ENCODE measurements around the gene TRIM72. TPM values are rescaled to one million over a fixed set of nuclear protein-coding genes. Genes with fewer than 3 reads are reported as not detected.

The TRIM72 gene
- total and polyA plus RNA-seq, 5 experiments from 2014 or later = not detected

GRCh38 chr16:31184888-31185287, 29.0 kb upstream of the TRIM72 start:
- POLR2A ChIA-PET = interaction anchor here (0.7 to 3.7 kb wide), 8 partner anchors 9 to 198 kb away, joined by 3 to 28 read pairs (median 6); partner anchors contain the start of genes KAT8 and PYCARD
- DNase-seq (no peak), ATAC-seq (no peak)
- H3K9me3 Mint-ChIP-seq = no peaks in the 10 kb centered on the region
- peaks cover 0 to 2% (median 0%) of the 10 kb centered on the region in 5 donors for H3K27me3 Mint-ChIP-seq
- peak overlapping the region in 9 of 10 donors; percentile 37 to 93 (median 73) for H3K4me3 Mint-ChIP-seq
- peaks cover 64 to 91% (median 82%) of the 10 kb centered on the region in 4 donors for H3K4me1 Mint-ChIP-seq
- H3K36me3 Mint-ChIP-seq = peaks cover 28 to 92% (median 73%) of the 10 kb centered on the region in 3 donors
- H3K27ac Mint-ChIP-seq = peak overlapping the region in 9 of 10 donors; percentile 26 to 90 (median 69)

GRCh38 chr16:31185339-31185738, 28.6 kb upstream of the TRIM72 start:
- H3K27me3 Mint-ChIP-seq = no peaks in the 10 kb centered on the region
- peak overlapping the region in 9 of 10 donors; percentile 37 to 93 (median 79) for H3K4me3 Mint-ChIP-seq
- POLR2A ChIA-PET = interaction anchor here (1.3 to 1.5 kb wide), 2 partner anchors 17 to 43 kb away, joined by 3 to 5 read pairs; partner anchors contain the start of gene PYCARD
- peak overlapping the region in 8 of 10 donors; percentile 45 to 90 (median 72) for H3K27ac Mint-ChIP-seq
- ATAC-seq = no peak
- no peak for DNase-seq
- no peaks in the 10 kb centered on the region for H3K9me3 Mint-ChIP-seq
- H3K36me3 Mint-ChIP-seq = peaks cover 30 to 94% (median 76%) of the 10 kb centered on the region in 3 donors
- H3K4me1 Mint-ChIP-seq = peaks cover 66 to 94% (median 85%) of the 10 kb centered on the region in 4 donors

GRCh38 chr16:31186176-31186575, 27.7 kb upstream of the TRIM72 start:
- Mint-ChIP-seq H3K9me3 (no peaks in the 10 kb centered on the region), H3K4me1 (peaks cover 70 to 98% (median 92%) of the 10 kb centered on the region in 4 donors), H3K36me3 (peaks cover 28 to 100% (median 79%) of the 10 kb centered on the region in 3 donors), H3K27me3 (no peaks in the 10 kb centered on the region), H3K27ac (peak overlapping the region; percentile 43 to 90 (median 78)), H3K4me3 (peak overlapping the region; percentile 12 to 83 (median 78))
- POLR2A ChIA-PET = interaction anchor here (1.0 to 2.8 kb wide), 5 partner anchors 9 to 69 kb away, joined by 3 to 11 read pairs (median 5); partner anchors contain the start of genes KAT8 and PYCARD
- ATAC-seq (peak; percentile 10 to 25), DNase-seq (peak in 1 of 10 donors; percentile 31)

GRCh38 chr16:31186930-31187807, 26.8 kb upstream of the TRIM72 start:
- H3K27me3 Mint-ChIP-seq = no peaks in the 10 kb centered on the region
- H3K27ac Mint-ChIP-seq = peak overlapping the region in 9 of 10 donors; percentile 33 to 90 (median 79)
- DNase-seq (peak in 1 of 10 donors; percentile 7), ATAC-seq (no peak)
- peaks cover 22 to 100% (median 80%) of the 10 kb centered on the region in 3 donors for H3K36me3 Mint-ChIP-seq
- no peaks in the 10 kb centered on the region for H3K9me3 Mint-ChIP-seq
- POLR2A ChIA-PET = interaction anchor here (1.0 to 2.8 kb wide), 5 partner anchors 8 to 70 kb away, joined by 3 to 11 read pairs (median 5); partner anchors contain the start of genes KAT8 and PYCARD
- peaks cover 73 to 96% (median 94%) of the 10 kb centered on the region in 4 donors for H3K4me1 Mint-ChIP-seq
- H3K4me3 Mint-ChIP-seq = peak overlapping the region in 8 of 10 donors; percentile 6 to 82 (median 60)

GRCh38 chr16:31187808-31188189, 26.1 kb upstream of the TRIM72 start:
- DNase-seq = no peak
- Mint-ChIP-seq H3K4me3 (peak overlapping the region in 3 of 10 donors; percentile 7 to 54 (median 11)), H3K27ac (peak overlapping the region in 9 of 10 donors; percentile 15 to 90 (median 79)), H3K9me3 (no peaks in the 10 kb centered on the region), H3K36me3 (peaks cover 22 to 100% (median 75%) of the 10 kb centered on the region in 3 donors), H3K4me1 (peaks cover 67 to 95% (median 88%) of the 10 kb centered on the region in 4 donors), H3K27me3 (no peaks in the 10 kb centered on the region)
- POLR2A ChIA-PET = interaction anchor here (1.2 to 2.8 kb wide), 4 partner anchors 8 to 14 kb away, joined by 4 to 11 read pairs (median 8); partner anchors contain the start of gene PYCARD
- peak in 1 of 2 donors; percentile 13 for ATAC-seq

GRCh38 chr16:31188450-31189411, 25.2 kb upstream of the TRIM72 start:
- Mint-ChIP-seq H3K4me3 (peak overlapping the region in 5 of 10 donors; percentile 4 to 55 (median 7)), H3K4me1 (peaks cover 63 to 94% (median 85%) of the 10 kb centered on the region in 4 donors), H3K27ac (peak overlapping the region; percentile 1 to 90 (median 82)), H3K27me3 (no peaks in the 10 kb centered on the region), H3K36me3 (peaks cover 28 to 99% (median 72%) of the 10 kb centered on the region in 3 donors), H3K9me3 (no peaks in the 10 kb centered on the region)
- peak in 1 of 10 donors; percentile 19 for DNase-seq
- no peak for ATAC-seq
- POLR2A ChIA-PET = interaction anchor here (0.6 to 2.8 kb wide), 5 partner anchors 9 to 133 kb away, joined by 3 to 23 read pairs (median 11); partner anchors contain the start of genes FUS and PYCARD

- peaks cover 28 to 99% (median 71%) of the 10 kb centered on the region in 3 donors for H3K36me3 Mint-ChIP-seq
- DNase-seq (no peak), ATAC-seq (no peak)
- H3K4me1 Mint-ChIP-seq = peaks cover 61 to 92% (median 83%) of the 10 kb centered on the region in 4 donors
- H3K4me3 Mint-ChIP-seq = peak overlapping the region in 2 of 10 donors; percentile 4 to 55
- no peaks in the 10 kb centered on the region for H3K9me3 Mint-ChIP-seq
- POLR2A ChIA-PET = interaction anchor here (0.6 to 2.6 kb wide), 3 partner anchors 9 to 132 kb away, joined by 3 to 23 read pairs (median 13); partner anchors contain the start of genes FUS and PYCARD
- no peaks in the 10 kb centered on the region for H3K27me3 Mint-ChIP-seq
- H3K27ac Mint-ChIP-seq = peak overlapping the region in 9 of 10 donors; percentile 34 to 90 (median 81)
Measured at GRCh38 chr16:31189412-31189778, 24.5 kb upstream of the TRIM72 start.

- H3K9me3 Mint-ChIP-seq = no peaks in the 10 kb centered on the region
- peaks cover 56 to 87% (median 78%) of the 10 kb centered on the region in 4 donors for H3K4me1 Mint-ChIP-seq
- peak overlapping the region in 3 of 10 donors; percentile 12 to 65 (median 17) for H3K4me3 Mint-ChIP-seq
- DNase-seq = no peak
- no peaks in the 10 kb centered on the region for H3K27me3 Mint-ChIP-seq
- POLR2A ChIA-PET = interaction anchor here (0.6 to 2.6 kb wide), 5 partner anchors 8 to 65 kb away, joined by 3 to 23 read pairs (median 5); partner anchors contain the start of genes FUS and PYCARD
- peaks cover 28 to 98% (median 67%) of the 10 kb centered on the region in 3 donors for H3K36me3 Mint-ChIP-seq
- H3K27ac Mint-ChIP-seq = peak overlapping the region in 9 of 10 donors; percentile 43 to 90 (median 77)
- no peak for ATAC-seq
Measured at GRCh38 chr16:31190061-31190460, 23.9 kb upstream of the TRIM72 start.

GRCh38 chr16:31190818-31191444, 23.0 kb upstream of the TRIM72 start:
- no peaks in the 10 kb centered on the region for H3K9me3 Mint-ChIP-seq
- H3K4me3 Mint-ChIP-seq = no peak overlapping the region
- no peak for DNase-seq
- peak overlapping the region in 9 of 10 donors; percentile 13 to 84 (median 67) for H3K27ac Mint-ChIP-seq
- peaks cover 50 to 79% (median 70%) of the 10 kb centered on the region in 4 donors for H3K4me1 Mint-ChIP-seq
- H3K27me3 Mint-ChIP-seq = no peaks in the 10 kb centered on the region
- ATAC-seq = no peak
- POLR2A ChIA-PET = interaction anchor here (1.1 to 2.6 kb wide), 4 partner anchors 9 to 65 kb away, joined by 3 to 23 read pairs (median 8); partner anchors contain the start of genes FUS and PYCARD
- H3K36me3 Mint-ChIP-seq = peaks cover 24 to 98% (median 60%) of the 10 kb centered on the region in 3 donors

GRCh38 chr16:31191697-31192428, 22.1 kb upstream of the TRIM72 start:
- ATAC-seq (peak in 1 of 2 donors; percentile 9), DNase-seq (peak in 1 of 10 donors; percentile 3)
- Mint-ChIP-seq H3K27ac (peak overlapping the region; percentile 24 to 84 (median 60)), H3K9me3 (no peaks in the 10 kb centered on the region), H3K4me1 (peaks cover 44 to 74% (median 66%) of the 10 kb centered on the region in 4 donors), H3K4me3 (peak overlapping the region in 1 of 10 donors; percentile 20), H3K36me3 (peaks cover 19 to 97% (median 54%) of the 10 kb centered on the region in 3 donors), H3K27me3 (no peaks in the 10 kb centered on the region)
- POLR2A ChIA-PET = interaction anchor here (1.2 kb wide), 1 partner anchor 12 kb away, joined by 4 read pairs; the partner anchor contains the start of gene FUS

Data from naive thymus-derived CD8-positive, alpha-beta T cell (primary cell).